ENCODE measurements around the gene MGAT5B.
"Not testable (repeated sequence)": the region's sequence is repeated elsewhere in the genome, so short reads cannot be mapped to it uniquely, and the experiment has no call there.

The MGAT5B gene, protein sequence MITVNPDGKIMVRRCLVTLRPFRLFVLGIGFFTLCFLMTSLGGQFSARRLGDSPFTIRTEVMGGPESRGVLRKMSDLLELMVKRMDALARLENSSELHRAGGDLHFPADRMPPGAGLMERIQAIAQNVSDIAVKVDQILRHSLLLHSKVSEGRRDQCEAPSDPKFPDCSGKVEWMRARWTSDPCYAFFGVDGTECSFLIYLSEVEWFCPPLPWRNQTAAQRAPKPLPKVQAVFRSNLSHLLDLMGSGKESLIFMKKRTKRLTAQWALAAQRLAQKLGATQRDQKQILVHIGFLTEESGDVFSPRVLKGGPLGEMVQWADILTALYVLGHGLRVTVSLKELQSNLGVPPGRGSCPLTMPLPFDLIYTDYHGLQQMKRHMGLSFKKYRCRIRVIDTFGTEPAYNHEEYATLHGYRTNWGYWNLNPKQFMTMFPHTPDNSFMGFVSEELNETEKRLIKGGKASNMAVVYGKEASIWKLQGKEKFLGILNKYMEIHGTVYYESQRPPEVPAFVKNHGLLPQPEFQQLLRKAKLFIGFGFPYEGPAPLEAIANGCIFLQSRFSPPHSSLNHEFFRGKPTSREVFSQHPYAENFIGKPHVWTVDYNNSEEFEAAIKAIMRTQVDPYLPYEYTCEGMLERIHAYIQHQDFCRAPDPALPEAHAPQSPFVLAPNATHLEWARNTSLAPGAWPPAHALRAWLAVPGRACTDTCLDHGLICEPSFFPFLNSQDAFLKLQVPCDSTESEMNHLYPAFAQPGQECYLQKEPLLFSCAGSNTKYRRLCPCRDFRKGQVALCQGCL

DNA sequence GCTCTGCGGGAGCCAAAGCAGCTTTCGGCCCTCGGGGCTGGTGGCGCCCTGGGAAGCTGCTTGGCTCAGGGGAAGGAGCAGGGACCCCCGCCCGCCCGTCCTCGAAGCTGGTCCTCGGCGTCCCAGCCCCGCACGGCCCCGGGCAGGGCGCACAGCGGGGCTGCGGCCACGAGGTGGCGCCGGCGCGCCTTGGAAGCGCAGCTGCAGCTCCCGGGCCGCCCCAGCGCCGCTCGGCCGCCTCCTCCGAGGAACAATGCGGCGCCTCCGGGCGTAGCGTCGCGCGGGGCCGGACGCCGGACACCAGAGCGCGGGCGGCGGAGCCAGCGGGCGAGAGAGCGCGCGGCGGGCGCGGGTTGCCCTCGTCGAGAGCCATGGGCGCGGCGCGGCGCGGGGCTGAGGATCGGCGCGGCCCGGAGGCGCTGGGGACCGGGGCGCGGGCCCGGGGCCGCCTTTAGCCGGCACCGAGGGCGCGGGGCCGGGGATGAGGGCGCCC, at the start of gene MGAT5B:
MGAT5B (plus strand) TSS at position 229 of the 493 bp plus-strand sequence. CDS start 626 bp downstream, outside the sequence.
- DNase-seq (ENCODE audit: low read depth): peak; percentile 67

DNA sequence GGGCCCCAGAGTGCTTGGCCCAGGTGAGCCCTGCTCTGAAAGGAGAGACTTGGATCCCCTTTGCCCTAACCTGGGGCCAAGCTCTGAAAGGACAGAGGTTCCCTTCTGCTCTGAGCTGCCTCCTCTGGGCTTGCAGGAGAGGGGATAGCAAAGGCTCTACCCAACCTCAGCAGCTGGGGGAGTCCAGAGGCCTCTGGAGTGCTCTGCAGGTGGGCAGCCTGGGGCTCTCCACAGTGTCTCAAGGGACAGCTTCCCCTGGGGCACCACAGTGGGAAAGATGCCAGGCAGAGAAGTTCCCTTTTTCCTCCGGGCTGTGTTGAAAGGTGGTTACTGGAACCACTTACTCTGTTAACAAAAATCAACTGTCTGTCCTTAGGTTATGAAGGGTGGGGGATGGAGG, 48.2 kb upstream of the MGAT5B start:
- no peak for DNase-seq (ENCODE audit: low read depth)

GRCh38 chr17:76820561-76820960, 47.6 kb upstream of the MGAT5B start:
- DNase-seq (ENCODE audit: low read depth): no peak

- no peak for DNase-seq (ENCODE audit: low read depth)
These were observed 45.9 kb upstream of the MGAT5B start for GRCh38 chr17:76822184-76822778.

GRCh38 chr17:76824093-76824492, 44.1 kb upstream of the MGAT5B start:
- no peak for DNase-seq (ENCODE audit: low read depth)

DNA sequence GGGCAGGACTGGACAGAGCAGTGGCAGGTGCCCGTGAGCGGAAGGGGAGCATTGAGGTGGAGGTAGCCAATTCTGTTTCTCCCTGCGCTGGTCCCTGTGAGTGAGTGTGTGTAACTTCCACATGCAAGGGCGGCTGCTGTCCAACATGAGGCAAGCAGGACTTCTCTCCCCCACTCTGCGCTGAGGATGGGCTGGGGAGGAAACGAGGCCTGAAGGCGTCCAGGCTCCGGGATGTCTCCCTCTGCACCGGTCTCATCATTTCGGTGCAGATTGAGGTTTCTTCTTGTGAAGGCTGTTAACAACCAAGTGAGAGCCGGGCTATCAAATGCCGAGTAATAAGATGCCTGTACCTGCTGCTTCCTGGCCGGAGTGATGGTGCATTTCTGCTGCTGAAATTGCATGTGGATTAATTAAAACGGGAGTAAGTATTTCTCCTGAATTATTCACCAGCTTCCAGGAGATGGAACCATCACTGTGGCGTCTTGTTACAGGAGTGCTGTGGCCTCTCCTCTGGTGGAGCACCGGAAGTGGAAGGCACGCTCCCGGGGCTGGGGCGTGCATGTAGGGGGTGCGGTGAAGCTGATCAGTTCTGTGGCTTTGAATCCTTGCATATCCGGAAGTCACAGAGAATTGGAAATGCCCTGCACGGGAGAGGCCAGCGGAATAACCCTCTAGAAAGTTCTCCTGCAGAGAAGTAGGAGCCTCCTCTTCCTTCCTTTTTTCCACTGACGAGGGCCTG, 41.7 kb upstream of the MGAT5B start:
- no peak for DNase-seq (ENCODE audit: low read depth)

DNA sequence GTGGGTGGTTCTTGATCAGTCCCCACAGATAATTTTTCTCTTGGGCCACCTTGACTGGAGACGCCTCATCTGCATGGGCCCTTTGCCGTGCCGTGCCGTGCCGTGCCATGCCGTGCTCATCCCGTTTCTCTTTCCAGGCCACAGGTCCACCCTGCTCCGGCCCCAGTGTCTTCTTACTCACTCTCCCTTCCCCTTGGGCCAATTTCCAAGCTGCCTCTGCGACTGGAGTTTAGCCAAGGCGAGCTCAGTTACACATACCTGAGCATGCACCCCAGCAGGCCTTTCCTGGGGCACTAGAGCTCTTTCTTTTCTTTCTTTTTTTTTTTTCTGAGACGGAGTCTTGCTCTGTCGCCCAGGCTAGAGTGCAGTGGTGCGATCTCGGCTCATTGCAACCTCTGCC, 40.5 kb upstream of the MGAT5B start:
- DNase-seq (ENCODE audit: low read depth): no peak

DNA sequence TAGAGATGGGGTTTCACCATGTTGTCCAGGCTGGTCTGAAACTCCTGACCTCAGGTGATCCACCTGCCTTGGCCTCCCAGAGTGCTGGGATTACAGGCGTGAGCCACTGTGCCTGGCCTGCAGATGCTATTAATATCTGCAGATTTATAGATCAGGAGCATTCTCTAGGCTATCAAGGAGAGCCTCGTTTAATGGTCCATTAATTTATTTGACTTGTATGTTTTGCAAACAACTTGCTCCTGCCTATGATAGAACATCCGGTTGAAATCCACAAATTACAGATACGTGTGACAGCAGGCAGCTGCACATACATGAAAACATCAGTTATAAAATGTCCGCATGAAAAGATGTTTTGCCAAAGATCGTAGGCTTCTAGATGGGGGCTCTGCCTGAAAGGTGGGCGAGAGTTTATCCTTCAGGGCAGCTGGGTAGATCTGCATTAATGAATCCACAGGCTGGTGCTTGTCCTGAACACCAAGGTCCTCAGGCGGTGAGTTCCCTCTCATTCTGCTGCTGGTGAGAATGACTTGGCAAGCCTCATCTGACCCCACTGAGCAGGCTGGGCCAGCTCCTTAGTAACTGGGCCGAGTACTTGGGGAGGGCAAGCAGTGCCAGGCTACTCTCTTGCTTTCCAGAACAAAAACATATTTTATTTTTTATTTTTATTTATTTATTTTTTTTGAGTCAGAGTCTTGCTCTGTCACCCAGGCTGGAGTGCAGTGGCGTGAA, 37.1 kb upstream of the MGAT5B start:
- DNase-seq (ENCODE audit: low read depth): no peak

GRCh38 chr17:76833034-76833644, 35.1 kb upstream of the MGAT5B start:
- DNase-seq (ENCODE audit: low read depth): no peak

- DNase-seq (ENCODE audit: low read depth): no peak
These were observed 34.5 kb upstream of the MGAT5B start for GRCh38 chr17:76833747-76834146.

- DNase-seq (ENCODE audit: low read depth): no peak
These were observed 33.3 kb upstream of the MGAT5B start for GRCh38 chr17:76834870-76835269.

DNA sequence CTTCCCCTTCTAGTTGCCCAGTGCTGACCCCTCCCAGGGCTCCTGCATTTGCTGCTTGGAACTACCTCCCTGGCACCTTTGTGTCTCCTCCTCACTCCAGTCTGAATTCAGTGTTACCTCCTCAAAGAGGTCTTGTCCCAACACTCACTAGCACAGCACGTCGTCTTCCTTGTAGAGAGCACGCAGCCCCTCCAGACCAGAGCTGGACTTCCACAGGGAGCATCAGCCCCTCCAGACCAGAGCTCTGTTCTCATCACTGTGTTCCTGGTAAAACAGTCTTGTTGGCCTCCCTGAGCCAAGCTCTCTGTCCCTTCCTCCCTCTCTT, 27.8 kb upstream of the MGAT5B start:
- DNase-seq (ENCODE audit: low read depth): no peak

- no peak for DNase-seq (ENCODE audit: low read depth)
These were observed 27.1 kb upstream of the MGAT5B start for GRCh38 chr17:76840884-76841775.

- DNase-seq (ENCODE audit: low read depth): no peak
These were observed 26.3 kb upstream of the MGAT5B start for GRCh38 chr17:76841776-76842405.

DNA sequence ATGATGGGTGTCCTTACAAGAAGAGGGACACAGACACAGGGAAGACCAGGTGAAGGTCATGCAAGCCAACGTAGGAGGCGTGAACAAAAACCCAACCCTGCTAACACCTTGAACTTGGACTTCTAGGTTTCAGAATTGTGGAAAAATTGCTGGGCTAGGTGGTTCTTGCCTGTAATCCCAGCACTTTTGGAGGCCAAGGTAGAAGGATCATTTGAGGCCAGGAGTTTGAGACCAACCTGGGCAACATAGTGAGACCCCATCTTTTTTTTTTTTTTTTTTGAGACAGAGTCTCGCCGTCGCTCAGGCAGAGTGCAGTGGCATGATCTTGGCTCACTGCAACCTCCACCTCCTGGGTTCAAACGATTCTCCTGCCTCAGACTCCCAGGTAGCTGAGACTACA, 25.1 kb upstream of the MGAT5B start:
- DNase-seq (ENCODE audit: low read depth): not testable (repeated sequence)

- no peak for DNase-seq (ENCODE audit: low read depth)
These were observed 24.3 kb upstream of the MGAT5B start for GRCh38 chr17:76843703-76844484.

GRCh38 chr17:76844485-76844829, 23.7 kb upstream of the MGAT5B start:
- no peak for DNase-seq (ENCODE audit: low read depth)

GRCh38 chr17:76844846-76845245, 23.4 kb upstream of the MGAT5B start:
- no peak for DNase-seq (ENCODE audit: low read depth)

- DNase-seq (ENCODE audit: low read depth): no peak
These were observed 22.6 kb upstream of the MGAT5B start for GRCh38 chr17:76845541-76846017.
